SU-DHL-6 (cell line): ENCODE measurements around the gene GPR141.

ENCODE experiments used
- H2AFZ ChIP-seq: fragments of 200-600 bp; sonication (generic); 2 replicates; pipeline ENCODE4 v1.6.1; 2014; ENCODE audit warnings: low read depth, mild to moderate bottlenecking, moderate library complexity, mixed read lengths, antibody characterized with exemption, low read length; ENCODE audit not compliant: severe bottlenecking
- H3F3A ChIP-seq: fragments of 200-600 bp; shearing (Covaris generic); 2 replicates; pipeline ENCODE4 v1.6.0; 2016; ENCODE audit warnings: antibody characterized with exemption, mild to moderate bottlenecking; ENCODE audit not compliant: insufficient read depth
- H3K27ac ChIP-seq: fragments of 200-600 bp; sonication (generic); 2 replicates; pipeline ENCODE4 v1.5.1; 2016; ENCODE audit warnings: low read depth, mild to moderate bottlenecking, low read length, moderate library complexity, mixed read lengths
- H3K27me3 ChIP-seq: fragments of 200-600 bp; sonication (generic), shearing (Covaris generic); 2 replicates; pipeline ENCODE4 v1.6.0; 2014; ENCODE audit warnings: mild to moderate bottlenecking, low read length
- H3K36me3 ChIP-seq: fragments of 200-600 bp; sonication (generic); 2 replicates; pipeline ENCODE4 v1.6.1; 2014; ENCODE audit warnings: mild to moderate bottlenecking, low read length, mixed read lengths
- H3K4me2 ChIP-seq: fragments of 300-600, 200-600 bp; shearing (Covaris generic), sonication (generic); 2 replicates; pipeline ENCODE4 v1.6.0; 2014; ENCODE audit warnings: low read length, low read depth, mild to moderate bottlenecking; ENCODE audit not compliant: poor library complexity, severe bottlenecking
- H3K4me3 ChIP-seq: fragments of 200-600 bp; sonication (generic); 2 replicates; pipeline ENCODE4 v1.5.1; 2014; ENCODE audit warnings: antibody characterized with exemption, low read length, mild to moderate bottlenecking, mixed read lengths; ENCODE audit not compliant: insufficient read depth, poor library complexity, severe bottlenecking
- H3K79me2 ChIP-seq: fragments of 200-600 bp; sonication (generic); 2 replicates; pipeline ENCODE4 v1.6.1; 2014; ENCODE audit warnings: mild to moderate bottlenecking, low read length, moderate library complexity; ENCODE audit not compliant: insufficient read depth
- H3K9ac ChIP-seq: fragments of 200-600 bp; sonication (generic); 2 replicates; pipeline ENCODE4 v1.7.0; 2014; ENCODE audit warnings: mild to moderate bottlenecking, low read length
- H3K9me2 ChIP-seq: fragments of 200-600 bp; sonication (generic); replicated peaks from 2 replicates; pipeline ENCODE4 v1.6.1; 2014; ENCODE audit warnings: low read length; ENCODE audit not compliant: insufficient read depth
- H3K9me3 ChIP-seq: fragments of 200-600 bp; sonication (generic); 2 replicates; pipeline ENCODE4 v1.6.1; 2014; ENCODE audit warnings: low read length, mixed read lengths; ENCODE audit not compliant: insufficient read depth
- H4K20me1 ChIP-seq: fragments of 200-600 bp; sonication (generic); 2 replicates; pipeline ENCODE4 v1.6.1; 2014; ENCODE audit warnings: low read depth, mild to moderate bottlenecking, antibody characterized with exemption, low read length, moderate library complexity, mixed read lengths
- CTCF ChIP-seq: fragments of 200-600 bp; sonication (generic); IDR thresholded peaks from one replicate; pipeline ENCODE4 v1.5.1; 2017; ENCODE audit warnings: antibody characterized with exemption, mild to moderate bottlenecking, low read length, moderate library complexity; ENCODE audit not compliant: insufficient read depth, poor library complexity, severe bottlenecking
- EZH2phosphoT487 ChIP-seq: fragments of 200-600 bp; sonication (generic), shearing (Covaris generic); conservative IDR thresholded peaks from 2 replicates; pipeline ENCODE4 v1.6.1; 2018; ENCODE audit warnings: mild to moderate bottlenecking, antibody characterized with exemption, low read length, moderate library complexity, mixed read lengths

GPR141 gene

GRCh38 chr7:37713613-37714012 lies 30.0 kb downstream of the GPR141 start:
- H3K9me3 ChIP-seq: no peaks in the 10 kb centered on the region
- H3K4me2 ChIP-seq: no peak overlapping the region
- no peak overlapping the region for H3K27ac ChIP-seq

GRCh38 chr7:37714606-37715005 lies 31.0 kb downstream of the GPR141 start:
- Histone ChIP-seq H3K27ac (no peak overlapping the region), H4K20me1 (no peaks in the 10 kb centered on the region), H3K9ac (no peak overlapping the region), H2AFZ (no peak overlapping the region), H3K9me2 (no peaks in the 10 kb centered on the region), H3K4me2 (no peak overlapping the region), H3K9me3 (no peaks in the 10 kb centered on the region), H3K79me2 (no peaks in the 10 kb centered on the region), H3F3A (no peaks in the 10 kb centered on the region), H3K4me3 (no peak overlapping the region), H3K36me3 (no peaks in the 10 kb centered on the region), H3K27me3 (no peaks in the 10 kb centered on the region)
- TF ChIP-seq CTCF: no peak
- no peak for TF ChIP-seq EZH2phosphoT487

More at GRCh38 chr7:37713613-37714012, 30.0 kb downstream of the GPR141 start:
- Histone ChIP-seq H3K4me3 (no peak overlapping the region), H3K9ac (no peak overlapping the region), H4K20me1 (no peaks in the 10 kb centered on the region), H3K9me2 (no peaks in the 10 kb centered on the region), H3F3A (no peaks in the 10 kb centered on the region), H3K27me3 (no peaks in the 10 kb centered on the region), H3K79me2 (no peaks in the 10 kb centered on the region), H2AFZ (no peak overlapping the region), H3K36me3 (no peaks in the 10 kb centered on the region)
- TF ChIP-seq CTCF: no peak
- no peak for TF ChIP-seq EZH2phosphoT487

DNA sequence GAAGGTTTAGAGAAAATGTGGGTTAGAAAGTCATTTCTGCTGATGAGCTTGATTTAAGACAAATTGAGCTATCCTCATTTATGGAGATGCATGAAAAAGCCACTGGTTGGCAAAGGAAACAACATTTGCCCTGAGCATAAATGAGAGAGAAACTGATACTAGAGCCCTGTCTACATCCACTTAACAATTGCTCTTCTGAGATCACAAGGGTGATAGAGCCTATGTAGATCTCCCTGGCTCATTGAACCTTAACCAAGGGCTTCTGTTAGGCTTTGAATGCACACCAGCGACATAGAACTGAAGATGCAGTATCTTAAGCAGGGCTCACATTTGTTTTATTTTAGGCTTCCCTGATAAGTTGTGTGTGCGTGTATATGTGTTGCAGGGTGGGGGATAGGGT lies 35.0 kb downstream of the GPR141 start:
- no peak overlapping the region for H3K4me2 ChIP-seq
- H3K27me3 ChIP-seq: no peaks in the 10 kb centered on the region
- H4K20me1 ChIP-seq: no peaks in the 10 kb centered on the region
- TF ChIP-seq CTCF: no peak
- no peak for TF ChIP-seq EZH2phosphoT487
- no peaks in the 10 kb centered on the region for H3K9me3 ChIP-seq
- H3K36me3 ChIP-seq: no peaks in the 10 kb centered on the region
- no peak overlapping the region for H3K4me3 ChIP-seq
- no peak overlapping the region for H3K9ac ChIP-seq
- no peaks in the 10 kb centered on the region for H3F3A ChIP-seq
- no peaks in the 10 kb centered on the region for H3K9me2 ChIP-seq
- H3K79me2 ChIP-seq: no peaks in the 10 kb centered on the region
- H3K27ac ChIP-seq: no peak overlapping the region
- no peak overlapping the region for H2AFZ ChIP-seq

DNA sequence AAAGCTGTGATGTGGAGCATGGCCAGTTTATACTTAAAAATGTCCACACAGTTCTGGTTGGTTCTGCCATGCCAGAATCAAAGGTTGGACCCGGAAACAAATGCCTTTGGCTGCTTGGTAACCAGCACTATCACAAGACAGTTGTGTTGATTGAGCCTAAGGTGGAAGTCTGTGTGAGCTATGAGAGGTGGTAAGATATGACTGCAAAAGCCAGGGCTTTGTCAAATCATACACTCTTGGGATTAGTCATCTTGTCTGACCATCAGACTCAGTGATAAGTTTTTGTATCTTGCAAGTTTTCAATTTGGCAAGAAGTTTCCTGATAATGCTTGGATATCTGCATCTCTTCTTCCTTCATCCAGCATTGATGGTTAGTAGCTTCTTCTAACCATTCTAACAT lies 35.5 kb downstream of the GPR141 start:
- Histone ChIP-seq H3K79me2 (no peaks in the 10 kb centered on the region), H3F3A (no peaks in the 10 kb centered on the region), H3K36me3 (no peaks in the 10 kb centered on the region), H3K27me3 (no peaks in the 10 kb centered on the region), H3K9ac (no peak overlapping the region), H3K9me3 (no peaks in the 10 kb centered on the region), H3K9me2 (no peaks in the 10 kb centered on the region), H4K20me1 (no peaks in the 10 kb centered on the region), H2AFZ (no peak overlapping the region), H3K4me3 (no peak overlapping the region), H3K27ac (no peak overlapping the region), H3K4me2 (no peak overlapping the region)
- no peak for TF ChIP-seq EZH2phosphoT487
- TF ChIP-seq CTCF: no peak
